Astrocyte (in vitro differentiated cells and primary cell): ENCODE measurements around the gene USP35. TPM values are rescaled to one million over a fixed set of nuclear protein-coding genes. Genes with fewer than 3 reads are reported as not detected.

Experiments
- DNase-seq: peaks from one replicate; pipeline ENCODE4 v3.0.0-alpha.2; 2010; ENCODE audit warnings: low read depth
- FAIRE-seq: peaks from 2 replicates; lab custom pipeline; 2011; peaks lifted over from hg19 to GRCh38; lab: Jason Lieb, UNC
- H2AFZ ChIP-seq: 2 replicates; pipeline ENCODE4 v1.6.0; 2012; ENCODE audit warnings: low read depth, low read length, inconsistent platforms
- H3K27ac ChIP-seq: 2 replicates; pipeline ENCODE4 v1.5.1; 2011; ENCODE audit warnings: low read depth, low read length, inconsistent platforms
- H3K27me3 ChIP-seq: 2 replicates; pipeline ENCODE4 v1.6.0; 2011; ENCODE audit warnings: low read length, inconsistent platforms; ENCODE audit not compliant: insufficient read depth
- H3K36me3 ChIP-seq: 2 replicates; pipeline ENCODE4 v1.5.1; 2011; ENCODE audit warnings: low read length, inconsistent platforms; ENCODE audit not compliant: insufficient read depth
- H3K4me1 ChIP-seq: 2 replicates; pipeline ENCODE4 v1.5.1; 2011; ENCODE audit warnings: low read length, inconsistent platforms; ENCODE audit not compliant: insufficient read depth
- H3K4me2 ChIP-seq: 2 replicates; pipeline ENCODE4 v1.6.0; 2012; ENCODE audit warnings: low read length, inconsistent platforms
- H3K4me3 ChIP-seq: 2 replicates; pipeline ENCODE4 v1.5.1; 2011; ENCODE audit warnings: low read depth, mild to moderate bottlenecking, low read length, inconsistent platforms; ENCODE audit not compliant: insufficient read depth
- H3K79me2 ChIP-seq: 2 replicates; pipeline ENCODE4 v1.6.0; 2012; ENCODE audit warnings: mild to moderate bottlenecking, low read length, inconsistent platforms; ENCODE audit not compliant: insufficient read depth
- H3K9ac ChIP-seq: 2 replicates; pipeline ENCODE4 v1.6.0; 2012; ENCODE audit warnings: mild to moderate bottlenecking, low read length, inconsistent platforms
- H3K9me3 ChIP-seq: 2 replicates; pipeline ENCODE4 v1.5.1; 2012; ENCODE audit warnings: low read depth, mild to moderate bottlenecking, low read length, inconsistent platforms; ENCODE audit not compliant: insufficient read depth
- H4K20me1 ChIP-seq: 2 replicates; pipeline ENCODE4 v1.6.0; 2012; ENCODE audit warnings: low read length, inconsistent platforms; ENCODE audit not compliant: insufficient read depth
- H3K27ac Mint-ChIP-seq: one replicate; pipeline ENCODE4 v1.8.0; 2021; ENCODE audit warnings: mild to moderate bottlenecking, mixed read lengths; ENCODE audit not compliant: unreplicated experiment
- H3K27me3 Mint-ChIP-seq: one replicate; pipeline ENCODE4 v1.8.0; 2021; ENCODE audit warnings: low read depth, mixed read lengths; ENCODE audit not compliant: unreplicated experiment
- H3K36me3 Mint-ChIP-seq: one replicate; pipeline ENCODE4 v1.8.0; 2021; ENCODE audit warnings: low read depth, mixed read lengths; ENCODE audit not compliant: unreplicated experiment
- H3K4me1 Mint-ChIP-seq: one replicate; pipeline ENCODE4 v1.8.0; 2021; ENCODE audit warnings: low read depth, mixed read lengths; ENCODE audit not compliant: unreplicated experiment
- H3K4me3 Mint-ChIP-seq: one replicate; pipeline ENCODE4 v1.8.0; 2021; ENCODE audit warnings: mild to moderate bottlenecking, moderate library complexity, mixed read lengths; ENCODE audit not compliant: unreplicated experiment
- H3K9me3 Mint-ChIP-seq: one replicate; pipeline ENCODE4 v1.8.0; 2021; ENCODE audit warnings: mild to moderate bottlenecking, mixed read lengths; ENCODE audit not compliant: unreplicated experiment
- CTCF ChIP-seq: IDR thresholded peaks from 2 replicates; pipeline ENCODE4 v1.5.1; 2011; ENCODE audit warnings: low read depth, mild to moderate bottlenecking, inconsistent platforms, low read length, moderate library complexity; ENCODE audit not compliant: insufficient read depth
- EZH2 ChIP-seq: IDR thresholded peaks from 2 replicates; pipeline ENCODE4 v1.6.1; 2012; ENCODE audit warnings: mild to moderate bottlenecking, low read length, inconsistent platforms; ENCODE audit not compliant: insufficient read depth
- total RNA-seq: library from RNA; stranded (reverse); gene quantifications from 2 replicates; pipeline ENCODE4 v1.2.1, GENCODE V29; 2021

USP35 gene
- total RNA-seq, 1 donor from 2014 or later, result 16.2 TPM

- Mint-ChIP-seq H3K36me3 (no peaks in the 10 kb centered on the region), H3K4me1 (peaks cover 8% of the 10 kb centered on the region), H3K27ac (no peak overlapping the region), H3K27me3 (no peaks in the 10 kb centered on the region), H3K4me3 (no peak overlapping the region), H3K9me3 (no peaks in the 10 kb centered on the region)
- Histone ChIP-seq H3K4me3 (no peak overlapping the region), H3K27me3 (no peaks in the 10 kb centered on the region), H4K20me1 (no peaks in the 10 kb centered on the region), H3K27ac (no peak overlapping the region), H2AFZ (no peak overlapping the region), H3K79me2 (no peaks in the 10 kb centered on the region), H3K9ac (no peak overlapping the region), H3K9me3 (no peaks in the 10 kb centered on the region), H3K4me2 (no peak overlapping the region), H3K4me1 (no peaks in the 10 kb centered on the region), H3K36me3 (no peaks in the 10 kb centered on the region)
- FAIRE-seq, result no peak
- TF ChIP-seq CTCF (no peak), EZH2 (no peak)
- DNase-seq, result no peak
Observed at GRCh38 chr11:78151804-78152203, 36.9 kb upstream of the USP35 start.

GRCh38 chr11:78156127-78156844 is 32.4 kb upstream of the USP35 start:
- no peak for TF ChIP-seq CTCF
- no peak for TF ChIP-seq EZH2

GRCh38 chr11:78158987-78159652 is 29.6 kb upstream of the USP35 start:
- no peak overlapping the region for H3K4me2 ChIP-seq
- H3K4me3 Mint-ChIP-seq, result no peak overlapping the region
- no peaks in the 10 kb centered on the region for H4K20me1 ChIP-seq
- H3K79me2 ChIP-seq, result no peaks in the 10 kb centered on the region
- DNase-seq (no peak), FAIRE-seq (no peak)
- H3K9me3 ChIP-seq, result no peaks in the 10 kb centered on the region
- peaks cover 11% of the 10 kb centered on the region for H3K4me1 Mint-ChIP-seq
- no peaks in the 10 kb centered on the region for H3K27me3 ChIP-seq
- H2AFZ ChIP-seq, result no peak overlapping the region
- peaks cover 4% of the 10 kb centered on the region for H3K27me3 Mint-ChIP-seq
- no peak overlapping the region for H3K27ac ChIP-seq
- no peaks in the 10 kb centered on the region for H3K9me3 Mint-ChIP-seq
- no peak for TF ChIP-seq CTCF
- no peak for TF ChIP-seq EZH2
- no peak overlapping the region for H3K27ac Mint-ChIP-seq
- H3K36me3 ChIP-seq, result no peaks in the 10 kb centered on the region
- no peaks in the 10 kb centered on the region for H3K36me3 Mint-ChIP-seq
- no peak overlapping the region for H3K4me3 ChIP-seq
- H3K4me1 ChIP-seq, result no peaks in the 10 kb centered on the region
- H3K9ac ChIP-seq, result no peak overlapping the region

More at GRCh38 chr11:78156127-78156844, 32.4 kb upstream of the USP35 start:
- Histone ChIP-seq H3K4me1 (no peaks in the 10 kb centered on the region), H3K9ac (no peak overlapping the region), H3K4me3 (no peak overlapping the region), H3K4me2 (no peak overlapping the region), H4K20me1 (no peaks in the 10 kb centered on the region), H2AFZ (no peak overlapping the region), H3K36me3 (no peaks in the 10 kb centered on the region), H3K9me3 (no peaks in the 10 kb centered on the region), H3K27me3 (no peaks in the 10 kb centered on the region), H3K79me2 (no peaks in the 10 kb centered on the region), H3K27ac (no peak overlapping the region)
- peak; percentile 22 for DNase-seq
- peak overlapping the region; percentile 75 for H3K27ac Mint-ChIP-seq
- H3K4me3 Mint-ChIP-seq, result no peak overlapping the region
- no peaks in the 10 kb centered on the region for H3K9me3 Mint-ChIP-seq
- H3K4me1 Mint-ChIP-seq, result peaks cover 9% of the 10 kb centered on the region
- H3K27me3 Mint-ChIP-seq, result peaks cover 1% of the 10 kb centered on the region
- no peaks in the 10 kb centered on the region for H3K36me3 Mint-ChIP-seq
- FAIRE-seq, result no peak
